HG03175 (cell line): ENCODE measurements around the gene KCTD19.

ENCODE experiments used
- ATAC-seq: cut with Tn5 transposase; IDR thresholded peaks from one replicate; pipeline ENCODE4 v1.9.1; 2021; ENCODE audit warnings: mild to moderate bottlenecking, moderate library complexity; ENCODE audit not compliant: unreplicated experiment

KCTD19 gene

GRCh38 chr16:67283826-67284555 is 42.5 kb downstream of the KCTD19 start:
- no peak for ATAC-seq

- no peak for ATAC-seq
These were observed 43.3 kb downstream of the KCTD19 start for GRCh38 chr16:67283039-67283825.

- no peak for ATAC-seq
These were observed 44.1 kb downstream of the KCTD19 start for GRCh38 chr16:67282447-67282805.

GRCh38 chr16:67281536-67282446 is 44.8 kb downstream of the KCTD19 start:
- ATAC-seq, result no peak

- no peak for ATAC-seq
These were observed 46.2 kb downstream of the KCTD19 start for GRCh38 chr16:67280090-67281015.

- ATAC-seq, result peak; percentile 93
These were observed 47.0 kb downstream of the KCTD19 start, which contains the start of gene PLEKHG4 for GRCh38 chr16:67279296-67280089. TSS of gene PLEKHG4 (plus strand) at chr16:67279532. CDS start at chr16:67280045, 513 bp downstream.

GRCh38 chr16:67278773-67279295 is 47.7 kb downstream of the KCTD19 start:
- ATAC-seq, result peak; percentile 33

GRCh38 chr16:67277999-67278772 is 48.4 kb downstream of the KCTD19 start:
- ATAC-seq, result no peak

GRCh38 chr16:67277294-67277998 is 49.1 kb downstream of the KCTD19 start:
- ATAC-seq, result no peak

GRCh38 chr16:67275321-67275720 is 51.2 kb downstream of the KCTD19 start:
- no peak for ATAC-seq

- no peak for ATAC-seq
These were observed 55.1 kb downstream of the KCTD19 start for GRCh38 chr16:67271446-67271845.

GRCh38 chr16:67270931-67271338 is 55.6 kb downstream of the KCTD19 start:
- ATAC-seq, result no peak

- ATAC-seq, result no peak
These were observed 56.8 kb downstream of the KCTD19 start for GRCh38 chr16:67269766-67270165.

- no peak for ATAC-seq
These were observed 58.4 kb downstream of the KCTD19 start for GRCh38 chr16:67268136-67268579.

GRCh38 chr16:67265834-67266233 is 60.7 kb downstream of the KCTD19 start:
- ATAC-seq, result no peak

GRCh38 chr16:67264866-67265265 is 61.7 kb downstream of the KCTD19 start:
- no peak for ATAC-seq

GRCh38 chr16:67264277-67264676 is 62.3 kb downstream of the KCTD19 start:
- no peak for ATAC-seq

GRCh38 chr16:67263201-67263600 is 63.3 kb downstream of the KCTD19 start:
- ATAC-seq, result no peak
